HG03175 (cell line): ENCODE data around the gene DHX29.

Experiments used
- ATAC-seq: cut with Tn5 transposase; IDR thresholded peaks from one replicate; pipeline ENCODE4 v1.9.1; 2021; ENCODE audit warnings: mild to moderate bottlenecking, moderate library complexity; ENCODE audit not compliant: unreplicated experiment

Gene DHX29

GRCh38 chr5:55232985-55233928 lies 74.2 kb downstream of the DHX29 start, which contains the start of gene CCNO:
Gene CCNO (minus strand): TSS chr5:55233608. CDS start chr5:55233523, 85 bp downstream.
- peak; percentile 58 for ATAC-seq

GRCh38 chr5:55232271-55232984 lies 75.1 kb downstream of the DHX29 start:
- ATAC-seq: peak; percentile 2

GRCh38 chr5:55231919-55232270 lies 75.6 kb downstream of the DHX29 start:
- no peak for ATAC-seq

DNA sequence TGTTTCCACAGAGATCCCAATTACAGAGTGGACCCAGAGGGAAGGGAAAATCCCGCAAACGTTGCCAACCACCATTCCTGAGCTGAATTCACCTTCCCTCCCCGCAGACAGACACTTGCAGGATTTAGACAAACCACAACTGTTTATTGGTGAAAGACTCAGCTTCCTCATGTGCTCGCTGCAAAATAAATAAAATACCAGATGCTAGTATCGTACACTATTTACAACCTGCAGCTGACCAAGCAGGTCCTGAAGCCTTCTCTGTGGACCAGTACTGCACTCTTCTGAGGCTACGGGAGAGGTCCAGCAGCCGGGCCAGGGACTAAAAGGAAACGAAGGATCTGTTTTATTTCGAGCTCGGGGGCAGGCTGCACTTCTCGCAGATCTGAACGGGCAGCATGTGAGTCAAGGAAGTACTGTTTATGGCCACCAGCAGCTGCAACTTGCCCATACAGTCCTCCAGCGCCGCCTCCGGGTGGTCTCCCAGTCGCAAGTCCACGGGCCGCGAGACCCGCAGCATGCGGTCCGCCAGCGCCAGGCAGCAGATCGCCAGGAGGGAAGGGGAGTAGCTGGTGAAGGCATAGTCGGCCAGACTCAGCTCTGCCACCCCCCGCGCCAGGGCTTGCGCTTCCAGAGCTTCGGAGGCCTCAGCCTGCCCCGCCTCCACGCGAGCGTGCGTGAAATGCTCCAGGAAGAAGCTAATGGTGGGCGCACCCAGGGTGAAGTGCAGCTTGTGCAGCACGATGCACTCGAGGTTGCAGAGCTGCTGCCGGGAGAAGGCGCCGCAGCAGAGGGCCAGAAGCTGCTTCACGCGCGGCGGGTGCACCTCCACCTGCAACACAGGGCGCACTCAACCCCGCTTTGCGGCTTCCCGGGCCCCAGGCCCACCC lies 76.2 kb downstream of the DHX29 start:
- no peak for ATAC-seq

DNA sequence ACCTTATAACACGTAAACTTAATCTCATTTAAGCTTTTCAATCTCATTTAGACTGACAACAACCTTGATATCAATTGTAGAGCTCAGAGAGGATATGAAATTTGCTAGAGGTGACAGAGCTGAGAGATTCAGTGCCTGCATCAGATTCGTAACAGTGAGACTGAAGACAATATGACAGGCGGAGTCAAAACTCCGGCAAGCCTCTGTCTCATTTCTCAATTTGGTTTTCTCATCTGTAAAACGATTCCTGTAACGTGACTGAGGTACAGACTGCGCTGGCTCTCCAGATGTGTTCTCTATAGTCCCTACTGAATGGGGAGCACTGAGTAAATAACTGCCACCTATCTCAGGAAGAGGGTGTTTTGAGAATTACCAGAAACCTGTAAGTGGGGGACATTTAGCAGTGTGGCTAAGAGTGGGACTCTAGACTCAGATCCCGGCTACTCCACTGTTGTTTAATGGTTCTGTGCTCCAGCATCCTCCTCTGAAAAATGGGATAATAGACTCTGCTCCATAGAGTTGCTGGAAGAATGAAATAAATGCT lies 77.3 kb downstream of the DHX29 start:
- ATAC-seq: no peak

DNA sequence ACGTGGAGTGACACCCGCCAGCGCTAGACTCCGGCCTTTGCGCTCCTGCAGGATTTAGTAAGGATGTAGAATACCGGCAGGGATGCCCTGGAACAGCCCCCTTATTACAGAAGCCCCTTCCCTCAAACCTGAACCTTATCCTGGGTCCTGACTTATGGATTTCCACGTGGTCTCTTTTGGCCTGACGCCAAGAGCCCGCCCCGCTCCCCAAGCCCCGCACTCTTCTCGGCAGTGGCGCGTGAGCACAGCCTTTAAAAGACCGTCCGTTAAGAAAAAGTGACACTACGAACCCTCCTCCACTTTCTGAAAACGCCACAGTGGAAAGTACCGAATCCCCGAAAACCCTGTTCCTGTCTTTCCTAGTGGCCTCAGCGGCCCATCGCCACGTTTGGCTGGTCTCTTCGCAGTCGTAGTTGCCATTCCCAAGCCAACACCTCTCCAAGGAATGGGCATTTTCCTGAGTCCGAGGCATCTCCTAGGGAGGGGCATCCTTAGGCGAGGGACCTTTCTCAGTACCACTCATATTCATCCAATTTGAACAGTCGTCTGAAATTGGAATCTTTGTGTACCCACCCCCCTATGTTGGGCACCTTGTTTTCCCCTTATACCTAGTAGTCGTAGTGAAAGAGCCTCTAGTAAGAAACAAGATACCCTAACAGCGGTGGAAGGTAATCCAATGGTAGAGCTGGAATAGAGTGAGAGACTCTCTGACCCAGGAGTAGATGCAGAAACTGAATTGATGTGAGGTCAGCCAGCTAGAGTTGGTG lies 79.6 kb downstream of the DHX29 start:
- ATAC-seq: no peak

GRCh38 chr5:55226934-55227663 lies 80.4 kb downstream of the DHX29 start, which contains the start of gene MCIDAS:
Gene MCIDAS (minus strand): TSS chr5:55227315. CDS start chr5:55227138, 177 bp downstream.
- ATAC-seq: peak; percentile 36

GRCh38 chr5:55226027-55226933 lies 81.2 kb downstream of the DHX29 start:
- peak; percentile 59 for ATAC-seq

- ATAC-seq: no peak
Observed at GRCh38 chr5:55225346-55225745, 82.1 kb downstream of the DHX29 start.

DNA sequence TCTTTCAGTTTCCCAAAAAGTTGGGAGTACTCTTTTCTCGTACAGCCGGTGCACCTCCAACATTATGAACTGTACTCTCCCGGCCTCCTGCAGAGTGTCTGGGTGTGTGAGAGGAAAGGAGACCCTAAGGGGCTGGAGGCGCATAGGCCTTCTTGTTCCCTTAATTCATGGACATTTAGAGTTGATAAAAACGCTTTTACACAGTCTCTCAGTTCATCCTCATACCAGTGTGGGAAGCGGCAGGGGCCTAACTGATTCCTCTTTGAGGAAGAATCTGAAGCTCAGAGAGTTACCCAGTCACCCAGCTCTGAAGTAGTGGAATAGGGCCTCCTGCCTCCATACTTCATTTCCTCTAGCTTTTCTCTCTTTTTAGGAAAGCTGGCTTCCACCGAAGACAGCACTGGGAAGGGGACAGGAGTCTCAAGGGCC lies 83.7 kb downstream of the DHX29 start:
- no peak for ATAC-seq

DNA sequence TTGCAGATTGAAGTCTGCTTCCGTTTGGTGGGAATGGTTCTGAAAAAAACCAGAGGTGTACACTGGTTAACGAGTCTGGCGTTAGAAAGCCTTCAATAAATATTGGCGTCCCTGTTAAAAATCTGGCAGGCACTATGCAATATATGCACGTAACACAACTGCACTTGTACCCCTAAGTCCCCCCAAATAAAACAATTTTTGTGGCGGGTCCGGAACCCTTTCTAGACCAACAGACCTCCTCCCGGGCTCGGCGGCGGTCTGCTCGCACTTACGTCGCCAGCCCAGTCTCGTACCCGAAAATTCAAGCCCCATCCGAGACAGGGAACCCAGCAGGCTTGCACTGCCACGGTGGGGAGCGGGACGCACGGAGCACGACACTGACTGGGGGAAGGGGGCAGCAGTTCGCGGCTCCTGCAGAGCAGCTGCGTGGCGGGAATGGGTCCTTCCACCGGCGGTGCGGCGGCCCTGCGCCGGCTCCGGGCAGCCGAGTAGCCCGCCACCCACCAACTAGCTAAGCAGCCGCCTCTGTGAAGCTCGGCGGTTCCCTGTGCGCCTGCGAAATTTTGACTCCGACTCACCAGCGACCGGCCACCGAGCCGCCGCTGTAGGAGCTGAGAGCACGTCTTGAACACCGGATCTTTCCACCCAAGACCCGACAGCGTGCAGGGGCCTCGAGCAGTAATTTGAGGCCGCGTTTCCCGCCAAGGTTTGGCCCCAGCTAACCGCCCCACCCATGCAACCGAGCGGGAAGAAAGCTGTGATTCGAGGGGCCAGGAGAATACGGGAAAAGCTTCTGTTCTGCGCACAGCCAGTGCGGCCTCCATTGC lies 84.3 kb downstream of the DHX29 start:
- no peak for ATAC-seq

DNA sequence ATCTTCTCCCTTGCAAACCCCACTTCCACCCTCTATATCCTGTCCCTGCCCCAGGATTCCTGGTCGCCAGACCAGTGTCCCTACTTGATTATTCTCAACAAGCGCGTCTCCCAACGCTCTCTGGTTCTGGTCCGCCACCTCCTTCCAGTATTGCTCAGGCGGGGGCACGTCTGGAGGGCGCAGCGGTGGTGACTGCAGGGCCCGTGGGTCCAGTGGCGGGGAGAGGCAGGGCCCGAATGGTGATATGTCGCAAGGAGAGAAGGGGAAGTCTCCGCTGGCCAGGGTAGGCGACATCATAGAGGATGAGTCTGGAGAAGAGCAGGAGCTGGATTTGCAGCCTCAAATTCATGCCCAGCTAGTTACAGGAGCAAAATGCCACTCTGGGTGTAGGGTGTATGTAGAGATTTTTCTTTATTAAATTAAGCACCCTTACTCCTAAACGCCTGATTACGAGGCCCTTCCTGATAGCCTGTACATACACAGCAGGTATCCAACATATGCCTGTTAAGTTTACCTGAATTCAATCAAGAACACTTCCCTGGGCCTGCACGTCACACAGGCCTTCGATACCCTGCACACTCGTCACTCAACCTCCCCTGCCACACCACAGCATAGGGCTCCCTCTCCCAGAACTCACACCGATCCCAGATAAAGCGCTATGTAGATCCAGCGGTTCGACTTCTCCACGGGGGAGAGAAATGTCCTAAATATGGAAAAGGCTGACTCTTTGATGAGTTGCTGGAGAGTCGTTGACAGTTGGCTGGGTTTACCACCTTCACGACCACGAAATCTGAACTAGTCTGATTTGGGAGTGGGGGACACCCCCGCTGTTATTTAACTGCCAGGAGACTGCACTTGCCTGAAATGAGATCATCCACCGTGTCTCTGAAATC lies 85.2 kb downstream of the DHX29 start:
- no peak for ATAC-seq

- ATAC-seq: no peak
Observed at GRCh38 chr5:55220433-55221185, 86.9 kb downstream of the DHX29 start.

GRCh38 chr5:55219770-55220169 lies 87.7 kb downstream of the DHX29 start:
- no peak for ATAC-seq

DNA sequence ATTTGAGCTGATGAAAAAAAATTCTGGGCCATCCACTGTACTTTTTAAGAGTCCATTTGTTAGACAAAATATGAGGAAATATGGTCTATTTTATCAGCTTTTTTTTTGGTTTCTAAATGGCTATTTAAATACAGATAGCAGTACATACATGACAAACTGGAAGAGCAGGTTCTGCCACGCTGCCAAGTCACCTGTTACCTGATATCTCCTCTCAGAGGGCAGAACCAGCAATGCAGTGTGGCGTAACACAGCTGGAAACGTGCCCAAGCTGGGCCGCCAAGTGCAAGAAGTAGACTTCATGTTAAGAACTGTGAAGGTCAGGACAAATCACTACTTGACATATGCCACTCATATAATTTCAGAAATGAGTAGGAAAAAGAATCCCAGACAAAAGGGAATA lies 88.5 kb downstream of the DHX29 start:
- no peak for ATAC-seq
